SU-DHL-6 (cell line): ENCODE results near the gene RPL11.
A peak's percentile ranks its signal among the peaks of the same experiment; 100 is the strongest.

Experiments
- EZH2phosphoT487 ChIP-seq: fragments of 200-600 bp; sonication (generic), shearing (Covaris generic); conservative IDR thresholded peaks from 2 replicates; pipeline ENCODE4 v1.6.1; 2018; ENCODE audit warnings: mild to moderate bottlenecking, antibody characterized with exemption, low read length, moderate library complexity, mixed read lengths
- TF ChIP-seq, protein P1 (sequence below): fragments of 200-600 bp; sonication (generic); IDR thresholded peaks from one replicate; pipeline ENCODE4 v1.5.1; 2017; ENCODE audit warnings: antibody characterized with exemption, mild to moderate bottlenecking, low read length, moderate library complexity; ENCODE audit not compliant: insufficient read depth, poor library complexity, severe bottlenecking

DNA sequence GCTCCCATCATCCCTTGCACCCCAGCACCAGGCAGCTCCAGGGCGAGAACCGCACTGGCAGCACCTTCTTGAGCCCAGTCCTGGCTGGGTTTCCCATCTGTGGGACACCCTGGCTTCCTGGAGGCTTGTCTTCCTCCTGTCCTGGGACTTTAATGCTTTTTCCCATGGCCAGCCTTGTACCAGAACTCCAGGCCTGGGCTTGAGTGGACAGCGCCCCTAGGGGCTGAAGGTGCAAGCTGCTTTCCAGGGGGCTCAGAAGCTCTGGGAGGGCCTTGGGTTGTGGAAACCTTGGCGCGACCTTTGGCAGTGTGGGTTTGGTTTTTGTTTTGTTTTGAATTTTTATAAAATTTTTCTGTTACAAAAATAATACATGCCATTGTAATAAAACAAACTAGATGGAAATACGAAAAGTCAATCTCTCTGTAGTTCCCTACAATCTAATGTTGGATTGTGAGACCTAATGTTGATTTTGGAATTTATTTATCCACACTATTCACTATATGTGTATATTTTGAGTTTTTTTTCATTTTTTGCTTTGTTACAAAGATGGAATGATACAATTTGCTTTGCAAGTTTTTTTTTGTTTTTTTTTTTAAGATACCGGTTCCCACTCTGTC is 33.8 kb upstream of the RPL11 start:
- TF ChIP-seq, protein P1, sequence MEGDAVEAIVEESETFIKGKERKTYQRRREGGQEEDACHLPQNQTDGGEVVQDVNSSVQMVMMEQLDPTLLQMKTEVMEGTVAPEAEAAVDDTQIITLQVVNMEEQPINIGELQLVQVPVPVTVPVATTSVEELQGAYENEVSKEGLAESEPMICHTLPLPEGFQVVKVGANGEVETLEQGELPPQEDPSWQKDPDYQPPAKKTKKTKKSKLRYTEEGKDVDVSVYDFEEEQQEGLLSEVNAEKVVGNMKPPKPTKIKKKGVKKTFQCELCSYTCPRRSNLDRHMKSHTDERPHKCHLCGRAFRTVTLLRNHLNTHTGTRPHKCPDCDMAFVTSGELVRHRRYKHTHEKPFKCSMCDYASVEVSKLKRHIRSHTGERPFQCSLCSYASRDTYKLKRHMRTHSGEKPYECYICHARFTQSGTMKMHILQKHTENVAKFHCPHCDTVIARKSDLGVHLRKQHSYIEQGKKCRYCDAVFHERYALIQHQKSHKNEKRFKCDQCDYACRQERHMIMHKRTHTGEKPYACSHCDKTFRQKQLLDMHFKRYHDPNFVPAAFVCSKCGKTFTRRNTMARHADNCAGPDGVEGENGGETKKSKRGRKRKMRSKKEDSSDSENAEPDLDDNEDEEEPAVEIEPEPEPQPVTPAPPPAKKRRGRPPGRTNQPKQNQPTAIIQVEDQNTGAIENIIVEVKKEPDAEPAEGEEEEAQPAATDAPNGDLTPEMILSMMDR: peak; percentile 93
- no peak for TF ChIP-seq EZH2phosphoT487
